PC-9 (cell line): ENCODE results near the gene RGS19. TPM values are rescaled to one million over a fixed set of nuclear protein-coding genes. Genes with fewer than 3 reads are reported as not detected.

Experiments used
- BruUV-seq: library from RNA; stranded (reverse); fragments of 400-500 nt; replicated peaks from 2 replicates; lab custom pipeline; 2021; lab: Mats Ljungman, UMichigan
- CTCF ChIA-PET: fragments of 300-600 bp; sonication (Branson Sonifier 250); formaldehyde crosslinking; loops from one replicate; lab custom pipeline; 2022; ENCODE audit warnings: antibody characterized with exemption; lab: Charles Lee
- POLR2A ChIA-PET: fragments of 300-600 bp; sonication (Branson Sonifier 250); formaldehyde crosslinking; loops from one replicate; lab custom pipeline; 2022; ENCODE audit warnings: antibody characterized with exemption; ENCODE audit not compliant: unreplicated experiment; lab: Charles Lee
- DNase-seq, 2 experiments: peaks; one replicate each; pipeline versions ENCODE4 v3.0.0 to v3.0.0-alpha.2; 2015 to 2022; ENCODE audit warnings: mixed read lengths in 1 of 2
- H2AFZ ChIP-seq: fragments of 200-600 bp; sonication (generic); 2 replicates; pipeline ENCODE4 v1.8.1; 2017; ENCODE audit warnings: antibody characterized with exemption
- H3F3A ChIP-seq: fragments of 200-600 bp; sonication (generic); 2 replicates; pipeline ENCODE4 v1.8.1; 2017; ENCODE audit warnings: antibody characterized with exemption, mild to moderate bottlenecking, low read depth; ENCODE audit not compliant: insufficient read depth
- H3K27ac ChIP-seq: fragments of 200-600 bp; sonication (generic); 2 replicates; pipeline ENCODE4 v1.6.1; 2016; ENCODE audit warnings: mixed run types
- H3K27me3 ChIP-seq: fragments of 200-600 bp; sonication (generic); 2 replicates; pipeline ENCODE4 v1.6.1; 2016; ENCODE audit warnings: low read depth, mixed run types; ENCODE audit not compliant: insufficient read depth
- H3K36me3 ChIP-seq: fragments of 200-600 bp; sonication (generic); 2 replicates; pipeline ENCODE4 v1.6.1; 2016; ENCODE audit warnings: low read depth, mixed run types
- H3K4me1 ChIP-seq: fragments of 200-600 bp; sonication (generic); replicated peaks from 2 replicates; pipeline ENCODE4 v1.6.1; 2016; ENCODE audit warnings: mixed run types; ENCODE audit not compliant: insufficient read depth
- H3K4me2 ChIP-seq: fragments of 200-600 bp; sonication (generic); 2 replicates; pipeline ENCODE4 v1.6.1; 2017; ENCODE audit warnings: mixed run types
- H3K4me3 ChIP-seq: fragments of 200-600 bp; sonication (generic); 2 replicates; pipeline ENCODE4 v1.6.1; 2016; ENCODE audit warnings: mixed run types
- H3K79me2 ChIP-seq: fragments of 200-600 bp; sonication (generic); 2 replicates; pipeline ENCODE4 v1.6.1; 2017; ENCODE audit warnings: low read depth, mixed run types
- H3K9me2 ChIP-seq: fragments of 200-600 bp; sonication (generic); 2 replicates; pipeline ENCODE4 v1.8.1; 2017; ENCODE audit warnings: mild to moderate bottlenecking; ENCODE audit not compliant: insufficient read depth
- H3K9me3 ChIP-seq: fragments of 200-600 bp; sonication (generic); 2 replicates; pipeline ENCODE4 v1.8.1; 2016; ENCODE audit warnings: low read depth; ENCODE audit not compliant: insufficient read depth
- H4K20me1 ChIP-seq: fragments of 200-600 bp; sonication (generic); 2 replicates; pipeline ENCODE4 v1.8.1; 2017; ENCODE audit not compliant: insufficient read depth
- CTCF ChIP-seq: fragments of 200-600 bp; sonication (generic); conservative IDR thresholded peaks from 2 replicates; pipeline ENCODE4 v1.6.1; 2017; ENCODE audit warnings: mixed run types, antibody characterized with exemption, mild to moderate bottlenecking, moderate library complexity
- EZH2 ChIP-seq: fragments of 200-600 bp; sonication (generic); IDR thresholded peaks from 2 replicates; pipeline ENCODE4 v1.8.0; 2017; ENCODE audit warnings: antibody characterized with exemption, low read depth
- intact Hi-C: fragments of 100-400 bp; cut with micrococcal nuclease; formaldehyde crosslinking; loops from one replicate; pipeline ENCODE4 v1.10.0; 2022; ENCODE audit not compliant: unreplicated experiment
- total RNA-seq: library from RNA; stranded (reverse); gene quantifications from 2 replicates; pipeline ENCODE4 v1.2.3, GENCODE V29; 2021

RGS19 gene
- total RNA-seq, 1 experiment from 2014 or later, result 33.3 TPM

- H3K79me2 ChIP-seq, result no peaks in the 10 kb centered on the region
- ChIA-PET CTCF (interaction anchor here (0.7 to 1.6 kb wide), 9 partner anchors 16 to 501 kb away, joined by 3 to 8 read pairs (median 5); no protein-coding TSS in a partner anchor), POLR2A (interaction anchor here (0.6 to 1.4 kb wide), 5 partner anchors 27 to 471 kb away, joined by 5 to 6 read pairs (median 5); partner anchors contain the start of genes ARFRP1, PRPF6 and ZGPAT)
- H3K4me2 ChIP-seq, result peak overlapping the region; percentile 97
- peak overlapping the region; percentile 96 for H3K4me3 ChIP-seq
- no TSS peak for BruUV-seq
- no peaks in the 10 kb centered on the region for H3K36me3 ChIP-seq
- intact Hi-C loops, result loop anchor here (1.0 to 2.0 kb wide), 3 partner anchors 16 to 82 kb away; partner anchors contain the start of gene TCEA2
- H2AFZ ChIP-seq, result peak overlapping the region; percentile 97
- peaks cover 13% of the 10 kb centered on the region; the same call in 1 of the 2 replicates for H3K4me1 ChIP-seq
- H3K9me2 ChIP-seq, result no peaks in the 10 kb centered on the region
- H4K20me1 ChIP-seq, result 0 out of 2 replicates have a peak, but pooled peaks cover 4% of the 10 kb centered on the region
- peaks cover 20% of the 10 kb centered on the region; the same call in 1 of the 2 replicates for H3K27me3 ChIP-seq
- DNase-seq, result peak; percentile 69 to 87
- H3F3A ChIP-seq, result peaks cover 30% of the 10 kb centered on the region
- no peak for TF ChIP-seq EZH2
- TF ChIP-seq CTCF, result peak; percentile 86
- H3K27ac ChIP-seq, result no peak overlapping the region
- H3K9me3 ChIP-seq, result no peaks in the 10 kb centered on the region
Measured at GRCh38 chr20:64038565-64039292, 40.6 kb downstream of the RGS19 start.

- ChIA-PET CTCF (interaction anchor here (0.7 to 1.6 kb wide), 6 partner anchors 22 to 500 kb away, joined by 3 to 8 read pairs (median 4); no protein-coding TSS in a partner anchor), POLR2A (interaction anchor here (0.6 to 1.4 kb wide), 5 partner anchors 28 to 470 kb away, joined by 5 to 6 read pairs (median 5); partner anchors contain the start of genes ARFRP1, PRPF6 and ZGPAT)
- Histone ChIP-seq H3K36me3 (no peaks in the 10 kb centered on the region), H4K20me1 (0 out of 2 replicates have a peak, but pooled peaks cover 4% of the 10 kb centered on the region), H3K9me2 (no peaks in the 10 kb centered on the region), H2AFZ (0 out of 2 replicates have a peak overlapping the region, but pooled peaks have one; percentile 97), H3K27me3 (peaks cover 20% of the 10 kb centered on the region; the same call in 1 of the 2 replicates), H3K79me2 (no peaks in the 10 kb centered on the region), H3K9me3 (no peaks in the 10 kb centered on the region), H3K27ac (no peak overlapping the region), H3K4me2 (peak overlapping the region; percentile 97), H3K4me1 (peaks cover 13% of the 10 kb centered on the region; the same call in 1 of the 2 replicates), H3K4me3 (peak overlapping the region; percentile 96), H3F3A (peaks cover 25% of the 10 kb centered on the region; the same call in 1 of the 2 replicates)
- DNase-seq, result no peak
- TF ChIP-seq EZH2, result no peak
- TF ChIP-seq CTCF, result no peak
- no TSS peak for BruUV-seq
- intact Hi-C loops, result loop anchor here (2.0 kb wide), 1 partner anchor 25 kb away; the partner anchor contains the start of gene TCEA2
Measured at GRCh38 chr20:64038224-64038564, 41.1 kb downstream of the RGS19 start.

GRCh38 chr20:64037498-64038213, 41.7 kb downstream of the RGS19 start:
- DNase-seq, result no peak
- H3K36me3 ChIP-seq, result no peaks in the 10 kb centered on the region
- no peak overlapping the region for H3K27ac ChIP-seq
- CTCF ChIA-PET, result interaction anchor here (0.7 to 1.2 kb wide), 3 partner anchors 32 to 500 kb away, joined by 3 to 8 read pairs (median 7); no protein-coding TSS in a partner anchor
- H3K4me3 ChIP-seq, result peak overlapping the region; percentile 96; the same call in 1 of the 2 replicates
- no peaks in the 10 kb centered on the region for H3K79me2 ChIP-seq
- H3F3A ChIP-seq, result peaks cover 25% of the 10 kb centered on the region; the same call in 1 of the 2 replicates
- no peak overlapping the region for H2AFZ ChIP-seq
- no TSS peak for BruUV-seq
- intact Hi-C loops, result loop anchor here (2.0 kb wide), 1 partner anchor 25 kb away; the partner anchor contains the start of gene TCEA2
- H4K20me1 ChIP-seq, result 0 out of 2 replicates have a peak, but pooled peaks cover 4% of the 10 kb centered on the region
- POLR2A ChIA-PET, result interaction anchor here (0.6 to 0.7 kb wide), 2 partner anchors 330 to 470 kb away, joined by 5 read pairs; partner anchors contain the start of genes ARFRP1 and ZGPAT
- no peak for TF ChIP-seq CTCF
- no peak for TF ChIP-seq EZH2
- no peaks in the 10 kb centered on the region for H3K9me3 ChIP-seq
- H3K9me2 ChIP-seq, result no peaks in the 10 kb centered on the region
- H3K4me2 ChIP-seq, result peak overlapping the region; percentile 97
- peaks cover 13% of the 10 kb centered on the region; the same call in 1 of the 2 replicates for H3K4me1 ChIP-seq
- peaks cover 20% of the 10 kb centered on the region; the same call in 1 of the 2 replicates for H3K27me3 ChIP-seq
